ENCODE data around the gene ZNF275.
A peak's percentile ranks its signal among the peaks of the same experiment; 100 is the strongest.
"Not testable (repeated sequence)": the region's sequence is repeated elsewhere in the genome, so short reads cannot be mapped to it uniquely, and the experiment has no call there.

Gene ZNF275

GRCh38 chrX:153317996-153318722, 15.8 kb upstream of the ZNF275 start:
- Mint-ChIP-seq H3K27me3 (ENCODE audit: low read depth, poor library complexity) (peaks cover 29% of the 10 kb centered on the region), H3K4me3 (no peak overlapping the region), H3K36me3 (ENCODE audit: low read depth) (no peaks in the 10 kb centered on the region), H3K4me1 (peaks cover 5% of the 10 kb centered on the region), H3K9me3 (peaks cover 35% of the 10 kb centered on the region), H3K27ac (no peak overlapping the region)
- no peak for TF ChIP-seq CTCF (IDR thresholded peaks at IDR 0.05)
- no peak for DNase-seq

GRCh38 chrX:153318811-153319210, 15.1 kb upstream of the ZNF275 start:
- Mint-ChIP-seq H3K36me3 (ENCODE audit: low read depth) (no peaks in the 10 kb centered on the region), H3K4me3 (no peak overlapping the region), H3K27me3 (ENCODE audit: low read depth, poor library complexity) (peaks cover 32% of the 10 kb centered on the region), H3K4me1 (peaks cover 5% of the 10 kb centered on the region), H3K9me3 (peaks cover 40% of the 10 kb centered on the region), H3K27ac (no peak overlapping the region)
- TF ChIP-seq CTCF (IDR thresholded peaks at IDR 0.05): no peak
- no peak for DNase-seq

- TF ChIP-seq CTCF (IDR thresholded peaks at IDR 0.05): no peak
- no peak overlapping the region for H3K27ac Mint-ChIP-seq
- H3K27me3 Mint-ChIP-seq (ENCODE audit: low read depth, poor library complexity): peaks cover 32% of the 10 kb centered on the region
- DNase-seq: no peak
- H3K4me1 Mint-ChIP-seq: peaks cover 5% of the 10 kb centered on the region
- H3K9me3 Mint-ChIP-seq: peaks cover 47% of the 10 kb centered on the region
- H3K4me3 Mint-ChIP-seq: no peak overlapping the region
- no peaks in the 10 kb centered on the region for H3K36me3 Mint-ChIP-seq (ENCODE audit: low read depth)
Observed at GRCh38 chrX:153319295-153320046, 14.5 kb upstream of the ZNF275 start.

GRCh38 chrX:153320047-153320443, 13.9 kb upstream of the ZNF275 start:
- peaks cover 52% of the 10 kb centered on the region for H3K9me3 Mint-ChIP-seq
- not testable (repeated sequence) for H3K27ac Mint-ChIP-seq; H3K4me3 Mint-ChIP-seq; DNase-seq; H3K4me1 Mint-ChIP-seq; H3K36me3 Mint-ChIP-seq (ENCODE audit: low read depth)
- H3K27me3 Mint-ChIP-seq (ENCODE audit: low read depth, poor library complexity): peaks cover 37% of the 10 kb centered on the region

- TF ChIP-seq CTCF (IDR thresholded peaks at IDR 0.05): no peak
- no peak overlapping the region for H3K27ac Mint-ChIP-seq
- peaks cover 59% of the 10 kb centered on the region for H3K9me3 Mint-ChIP-seq
- peaks cover 43% of the 10 kb centered on the region for H3K27me3 Mint-ChIP-seq (ENCODE audit: low read depth, poor library complexity)
- H3K4me3 Mint-ChIP-seq: peak overlapping the region; percentile 74
- H3K36me3 Mint-ChIP-seq (ENCODE audit: low read depth): no peaks in the 10 kb centered on the region
- peaks cover 5% of the 10 kb centered on the region for H3K4me1 Mint-ChIP-seq
- no peak for DNase-seq
Observed at GRCh38 chrX:153320555-153321184, 13.3 kb upstream of the ZNF275 start.

- no peak within 1 kb of the TSS for H3K27ac Mint-ChIP-seq
- peaks cover 5% of the 10 kb centered on the region for H3K4me1 Mint-ChIP-seq
- DNase-seq: no peak
- no peak for TF ChIP-seq CTCF (IDR thresholded peaks at IDR 0.05)
- H3K4me3 Mint-ChIP-seq: peak within 1 kb of the TSS; percentile 74
- H3K36me3 Mint-ChIP-seq (ENCODE audit: low read depth): no peaks in the 10 kb centered on the region
- H3K9me3 Mint-ChIP-seq: peaks cover 68% of the 10 kb centered on the region
- H3K27me3 Mint-ChIP-seq (ENCODE audit: low read depth, poor library complexity): peaks cover 51% of the 10 kb centered on the region
Observed at GRCh38 chrX:153321381-153322124, 12.4 kb upstream of the ZNF275 start, which contains the start of gene PNMA6F. TSS of gene PNMA6F (minus strand) at chrX:153321767. CDS start at chrX:153320674, 1,093 bp downstream.

Data from nephron progenitor cell (in vitro differentiated cells).